GM12892 (cell line): Measurements from ENCODE around the gene GNPDA2.

ENCODE experiments used
- POLR2A ChIP-seq: IDR thresholded peaks from 2 replicates; pipeline ENCODE4 v1.6.1; 2011; ENCODE audit warnings: low read depth, low read length, control low read depth
- POLR2AphosphoS5 ChIP-seq: IDR thresholded peaks from 2 replicates; pipeline ENCODE4 v1.6.1; 2011; ENCODE audit warnings: low read depth, low read length, control low read depth
- TAF1 ChIP-seq: IDR thresholded peaks from 2 replicates; pipeline ENCODE4 v1.6.1; 2011; ENCODE audit warnings: low read depth, mild to moderate bottlenecking, control low read depth, low read length, borderline replicate concordance

GRCh38 chr4:44662623-44663005 lies 63.7 kb downstream of the GNPDA2 start:
- no peak for TF ChIP-seq POLR2A
- no peak for TF ChIP-seq POLR2AphosphoS5
- no peak for TF ChIP-seq TAF1
